K562 (cell line): ENCODE results near the gene VEGFB. TPM values are rescaled to one million over a fixed set of nuclear protein-coding genes. Genes with fewer than 3 reads are reported as not detected.

Experiments
- CREB1 ChIP-seq, 2 experiments: sonication (generic) in 1 of 2; formaldehyde crosslinking in 1 of 2; IDR thresholded peaks; 2 replicates each; pipeline versions ENCODE4 v1.6.1 to v1.8.0; 2012 to 2022; ENCODE audit warnings: inconsistent platforms in 1 of 2, mild to moderate bottlenecking in 1 of 2, missing genetic modification reagents in 1 of 2, moderate library complexity in 1 of 2
- ERF ChIP-seq: fragments of 450-650 bp; formaldehyde crosslinking; IDR thresholded peaks from 2 replicates; pipeline ENCODE4 v1.4.0; 2020; ENCODE audit warnings: mild to moderate bottlenecking, mixed read lengths
- LARP7 ChIP-seq: fragments of 450-650 bp; IDR thresholded peaks from 2 replicates; pipeline ENCODE4 v1.6.1; 2016
- NFE2 ChIP-seq: IDR thresholded peaks from 2 replicates; pipeline ENCODE4 v1.6.1; 2014; ENCODE audit warnings: antibody characterized with exemption, low read depth
- NR1H2 ChIP-seq: sonication (generic); formaldehyde crosslinking; IDR thresholded peaks from 2 replicates; pipeline ENCODE4 v1.4.0; 2020; ENCODE audit warnings: mild to moderate bottlenecking, missing genetic modification reagents
- NR2F6 ChIP-seq: fragments of 450-650 bp; formaldehyde crosslinking; IDR thresholded peaks from 2 replicates; pipeline ENCODE4 v1.4.0; 2020; ENCODE audit warnings: mild to moderate bottlenecking
- SREBF2 ChIP-seq: sonication (generic); formaldehyde crosslinking; IDR thresholded peaks from 2 replicates; pipeline ENCODE4 v1.4.0; 2020; ENCODE audit warnings: mild to moderate bottlenecking, missing genetic modification reagents
- TBP ChIP-seq: optimal IDR thresholded peaks from 2 replicates; pipeline ENCODE3; 2011; ENCODE audit warnings: low read depth, low read length, improper control_type of control experiment
- THRAP3 ChIP-seq: fragments of 450-650 bp; IDR thresholded peaks from 2 replicates; pipeline ENCODE4 v1.6.1; 2016; ENCODE audit warnings: mild to moderate bottlenecking, inconsistent platforms, borderline replicate concordance
- ZNF23 ChIP-seq: fragments of 250-450 bp; sonication (Bioruptor Pico); IDR thresholded peaks from 2 replicates; pipeline ENCODE4 v1.4.0; 2020; ENCODE audit warnings: mild to moderate bottlenecking
- ZNF318 ChIP-seq, 2 experiments: fragments of 450-650 bp; IDR thresholded peaks; 2 replicates each; pipeline ENCODE4 v1.6.1; 2016; ENCODE audit warnings: mild to moderate bottlenecking in 2 of 2, borderline replicate concordance in 1 of 2, low read depth in 1 of 2, moderate library complexity in 1 of 2
- polyA plus RNA-seq, 8 experiments: library from polyadenylated mRNA; depleted of rRNA in 4 of 8; stranded (reverse) in 5 of 8; unstranded in 3 of 8; fragments of >200 nt; fragmentation: Nextera tagmentation in 2 of 8; fragmentation: Illumina TruSeq in 1 of 8; extraction: Ambion mirVana in 2 of 8; extraction: Trizol in 1 of 8; gene quantifications; 2 replicates each; pipeline versions ENCODE4 v1.2.1 to v1.2.3, GENCODE V29; 2011 to 2014; ENCODE audit warnings: inconsistent platforms in 1 of 8, missing spikeins in 1 of 8
- total RNA-seq, 7 experiments: library from RNA; depleted of rRNA in 6 of 7; stranded (reverse); fragments of >200 nt in 6 of 7; fragmentation: Illumina TruSeq in 2 of 7; extraction: Trizol in 2 of 7; gene quantifications; 2 replicates each; pipeline versions ENCODE4 v1.2.1 to v1.2.3, GENCODE V29; 2011 to 2021; ENCODE audit warnings: low replicate concordance in 1 of 7
- TF ChIP-seq, protein P1 (sequence below): fragments of 250-450 bp; sonication (Bioruptor Pico); IDR thresholded peaks from 2 replicates; pipeline ENCODE4 v1.5.0; 2021; ENCODE audit warnings: mild to moderate bottlenecking, moderate library complexity
- TF ChIP-seq, protein P2 (sequence below): fragments of 250-450 bp; sonication (Bioruptor Pico); IDR thresholded peaks from 2 replicates; pipeline ENCODE4 v1.9.0; 2021; ENCODE audit warnings: mild to moderate bottlenecking, inconsistent platforms

The VEGFB gene
- total and polyA plus RNA-seq, 9 of the 15 experiments (the other 6 are each of a cell fraction or from before 2014, with no cell fraction given), result 11.0 to 83.4 (median 25.7) TPM

- TF ChIP-seq, protein P1, sequence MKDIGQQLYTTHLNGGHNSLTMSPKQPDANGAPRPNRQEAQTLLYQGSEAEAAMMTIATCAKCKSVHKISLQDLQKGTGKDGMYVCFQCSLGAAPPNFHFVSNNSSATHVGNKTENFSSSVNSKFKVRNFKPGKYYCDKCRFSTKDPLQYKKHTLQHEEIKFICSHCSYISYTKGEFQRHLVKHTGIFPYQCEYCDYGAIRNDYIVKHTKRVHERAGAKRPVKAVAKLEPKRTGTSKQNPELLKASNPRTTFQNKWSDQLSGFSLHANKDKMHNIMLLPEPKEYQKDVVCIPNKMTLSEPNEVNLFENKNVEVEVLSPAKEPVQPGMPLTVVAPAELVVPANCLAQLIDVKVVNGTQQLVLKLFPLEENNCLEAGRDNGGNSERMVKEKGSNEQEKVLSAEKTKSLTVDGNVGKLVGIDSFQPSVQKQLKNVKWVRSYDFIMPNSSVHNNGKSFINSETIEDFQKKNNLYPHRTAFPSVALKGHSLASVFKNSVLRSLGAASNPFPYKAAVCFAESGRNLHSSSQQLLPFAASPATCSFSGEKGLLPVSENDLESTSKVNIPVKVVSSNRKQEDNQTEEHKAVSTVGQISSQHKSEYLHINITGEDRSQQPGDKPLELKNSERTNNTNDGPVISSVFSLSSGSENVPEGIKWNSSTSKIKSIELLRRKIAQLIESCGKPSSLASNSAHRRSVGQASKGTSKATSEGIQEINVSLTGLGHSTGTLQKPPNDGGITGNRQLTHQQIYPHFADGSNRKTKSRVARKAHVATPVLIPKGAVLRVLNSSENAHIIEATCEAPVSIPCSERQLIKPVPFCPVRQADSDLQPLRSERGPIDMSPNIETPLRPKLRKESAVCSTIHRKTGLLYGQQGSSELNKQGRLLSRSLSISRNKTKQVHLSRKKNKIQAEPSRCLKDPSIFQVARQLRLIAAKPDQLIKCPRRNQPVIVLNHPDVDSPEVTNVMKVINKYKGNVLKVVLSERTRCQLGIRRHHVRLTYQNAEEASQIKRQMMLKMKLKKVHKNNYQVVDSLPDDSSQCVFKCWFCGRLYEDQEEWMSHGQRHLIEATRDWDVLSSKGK, result no peak
- TF ChIP-seq LARP7 (peak; percentile 18; the same call in 1 of the 2 replicates), ZNF23 (CRISPR knock-in tag) (no peak), ZNF318 (IDR thresholded peaks at IDR 0.05; ENCODE audit: borderline replicate concordance in 1 of 2, low read depth in 1 of 2) (no peak), NR2F6 (CRISPR knock-in tag) (no peak), NR1H2 (CRISPR knock-in tag) (no peak), THRAP3 (no peak), TBP (peak; percentile 16), ERF (CRISPR knock-in tag) (peak; percentile 44; the same call in 1 of the 2 replicates), CREB1 (IDR thresholded peaks at IDR 0.05) (0 out of 2 replicates have a peak, but pooled peaks have one; percentile 11), CREB1 (CRISPR knock-in tag; IDR thresholded peaks at IDR 0.05) (no peak; the same call in 1 of the 2 replicates), SREBF2 (CRISPR knock-in tag) (no peak), NFE2 (peak; percentile 61)
- TF ChIP-seq, protein P2, sequence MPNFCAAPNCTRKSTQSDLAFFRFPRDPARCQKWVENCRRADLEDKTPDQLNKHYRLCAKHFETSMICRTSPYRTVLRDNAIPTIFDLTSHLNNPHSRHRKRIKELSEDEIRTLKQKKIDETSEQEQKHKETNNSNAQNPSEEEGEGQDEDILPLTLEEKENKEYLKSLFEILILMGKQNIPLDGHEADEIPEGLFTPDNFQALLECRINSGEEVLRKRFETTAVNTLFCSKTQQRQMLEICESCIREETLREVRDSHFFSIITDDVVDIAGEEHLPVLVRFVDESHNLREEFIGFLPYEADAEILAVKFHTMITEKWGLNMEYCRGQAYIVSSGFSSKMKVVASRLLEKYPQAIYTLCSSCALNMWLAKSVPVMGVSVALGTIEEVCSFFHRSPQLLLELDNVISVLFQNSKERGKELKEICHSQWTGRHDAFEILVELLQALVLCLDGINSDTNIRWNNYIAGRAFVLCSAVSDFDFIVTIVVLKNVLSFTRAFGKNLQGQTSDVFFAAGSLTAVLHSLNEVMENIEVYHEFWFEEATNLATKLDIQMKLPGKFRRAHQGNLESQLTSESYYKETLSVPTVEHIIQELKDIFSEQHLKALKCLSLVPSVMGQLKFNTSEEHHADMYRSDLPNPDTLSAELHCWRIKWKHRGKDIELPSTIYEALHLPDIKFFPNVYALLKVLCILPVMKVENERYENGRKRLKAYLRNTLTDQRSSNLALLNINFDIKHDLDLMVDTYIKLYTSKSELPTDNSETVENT, result 0 out of 2 replicates have a peak, but pooled peaks have one; percentile 16
Measured at GRCh38 chr11:64245797-64246620, 11.6 kb downstream of the VEGFB start (continued).
